DND-41 (cell line): ENCODE data around the gene CDHR1.

ENCODE experiments used
- ATAC-seq: fragments of 200-7000 bp; cut with Tn5 transposase; 3 replicates; pipeline ENCODE4 v1.9.1; 2021; ENCODE audit warnings: low read depth; ENCODE audit not compliant: insufficient read depth
- DNase-seq: peaks from one replicate; pipeline ENCODE4 v3.0.0-alpha.2; 2020
- H2AFZ ChIP-seq: 2 replicates; pipeline ENCODE4 v1.6.0; 2012; ENCODE audit warnings: low read depth, low read length
- H3K27ac ChIP-seq: 2 replicates; pipeline ENCODE4 v1.5.1; 2012; ENCODE audit warnings: low read length, inconsistent platforms
- H3K27me3 ChIP-seq: fragments of 200-600 bp; sonication (generic); 2 replicates; pipeline ENCODE4 v1.6.0; 2012; ENCODE audit warnings: low read length, mild to moderate bottlenecking, inconsistent platforms; ENCODE audit not compliant: insufficient read depth, poor library complexity
- H3K36me3 ChIP-seq: 2 replicates; pipeline ENCODE4 v1.5.1; 2012; ENCODE audit warnings: low read length, inconsistent platforms; ENCODE audit not compliant: insufficient read depth
- H3K4me1 ChIP-seq: 2 replicates; pipeline ENCODE4 v1.5.1; 2012; ENCODE audit warnings: mild to moderate bottlenecking, low read length; ENCODE audit not compliant: insufficient read depth
- H3K4me2 ChIP-seq: 2 replicates; pipeline ENCODE4 v1.6.0; 2012; ENCODE audit warnings: mild to moderate bottlenecking, moderate library complexity, low read length, inconsistent platforms; ENCODE audit not compliant: insufficient read depth
- H3K4me3 ChIP-seq, 2 experiments: fragments of 200-600 bp in 1 of 2; shearing (Covaris generic) in 1 of 2; 2 replicates each; pipeline ENCODE4 v1.5.1; 2012 to 2016; ENCODE audit warnings: inconsistent platforms in 2 of 2, low read length in 2 of 2, mild to moderate bottlenecking in 2 of 2, low read depth in 1 of 2, moderate library complexity in 1 of 2
- H3K79me2 ChIP-seq: 2 replicates; pipeline ENCODE4 v1.6.0; 2012; ENCODE audit warnings: low read length, inconsistent platforms; ENCODE audit not compliant: insufficient read depth
- H3K9ac ChIP-seq: 2 replicates; pipeline ENCODE4 v1.6.0; 2012; ENCODE audit warnings: low read depth, mild to moderate bottlenecking, inconsistent platforms, low read length, moderate library complexity
- H3K9me3 ChIP-seq: 2 replicates; pipeline ENCODE4 v1.5.1; 2012; ENCODE audit warnings: low read length, moderate library complexity, mild to moderate bottlenecking, inconsistent platforms; ENCODE audit not compliant: insufficient read depth, severe bottlenecking
- H4K20me1 ChIP-seq: 2 replicates; pipeline ENCODE4 v1.6.0; 2012; ENCODE audit warnings: low read length; ENCODE audit not compliant: insufficient read depth
- CTCF ChIP-seq: IDR thresholded peaks from 2 replicates; pipeline ENCODE4 v1.5.1; 2012; ENCODE audit warnings: borderline replicate concordance, low read length, moderate library complexity, mild to moderate bottlenecking; ENCODE audit not compliant: poor library complexity, severe bottlenecking; ENCODE audit errors: extremely low read depth
- EZH2 ChIP-seq: IDR thresholded peaks from 3 replicates; pipeline ENCODE4 v1.6.1; 2012; ENCODE audit warnings: borderline replicate concordance, low read depth, mild to moderate bottlenecking, moderate library complexity, low read length, inconsistent platforms; ENCODE audit not compliant: severe bottlenecking

Gene CDHR1

GRCh38 chr10:84200537-84201243, 6.4 kb downstream of the CDHR1 start:
- no peak overlapping the region for H2AFZ ChIP-seq
- no peaks in the 10 kb centered on the region for H3K36me3 ChIP-seq
- no peaks in the 10 kb centered on the region; the same call in 1 of the 2 replicates for H4K20me1 ChIP-seq
- no peak for TF ChIP-seq EZH2
- H3K9me3 ChIP-seq, result no peaks in the 10 kb centered on the region
- H3K27me3 ChIP-seq, result peaks cover 5% of the 10 kb centered on the region
- no peaks in the 10 kb centered on the region for H3K79me2 ChIP-seq
- no peak overlapping the region for H3K27ac ChIP-seq
- no peak overlapping the region for H3K9ac ChIP-seq
- H3K4me3 ChIP-seq, result no peak overlapping the region
- DNase-seq (no peak), ATAC-seq (no peak)
- peaks cover 4% of the 10 kb centered on the region; the same call in 1 of the 2 replicates for H3K4me1 ChIP-seq
- no peak overlapping the region for H3K4me2 ChIP-seq

DNA sequence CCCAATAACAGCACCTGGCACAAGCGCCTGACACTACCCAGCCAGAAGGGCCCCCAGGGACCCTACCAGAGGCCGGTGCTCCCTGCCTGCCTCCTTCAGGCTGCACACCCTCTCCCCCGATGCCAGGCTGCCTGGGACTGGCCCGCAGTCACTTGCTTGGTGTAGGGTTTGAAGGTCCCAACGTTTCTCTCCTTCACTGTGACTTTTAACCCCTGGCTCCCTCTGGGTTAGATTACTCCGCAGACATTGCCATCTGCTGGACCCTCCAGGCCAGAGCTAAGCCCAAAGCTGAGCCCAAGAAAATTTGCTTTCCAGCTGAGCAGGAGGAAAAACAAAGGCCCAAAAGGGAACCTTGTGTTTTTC, 6.9 kb downstream of the CDHR1 start:
- Histone ChIP-seq H3K27ac (no peak overlapping the region), H3K27me3 (peaks cover 3% of the 10 kb centered on the region), H3K79me2 (no peaks in the 10 kb centered on the region), H3K4me2 (no peak overlapping the region), H3K36me3 (no peaks in the 10 kb centered on the region), H2AFZ (no peak overlapping the region), H4K20me1 (no peaks in the 10 kb centered on the region; the same call in 1 of the 2 replicates), H3K9me3 (no peaks in the 10 kb centered on the region), H3K4me3 (no peak overlapping the region), H3K4me1 (peaks cover under 1% of the 10 kb centered on the region; the same call in 1 of the 2 replicates), H3K9ac (no peak overlapping the region)
- no peak for DNase-seq
- no peak for TF ChIP-seq EZH2
- no peak for ATAC-seq

DNA sequence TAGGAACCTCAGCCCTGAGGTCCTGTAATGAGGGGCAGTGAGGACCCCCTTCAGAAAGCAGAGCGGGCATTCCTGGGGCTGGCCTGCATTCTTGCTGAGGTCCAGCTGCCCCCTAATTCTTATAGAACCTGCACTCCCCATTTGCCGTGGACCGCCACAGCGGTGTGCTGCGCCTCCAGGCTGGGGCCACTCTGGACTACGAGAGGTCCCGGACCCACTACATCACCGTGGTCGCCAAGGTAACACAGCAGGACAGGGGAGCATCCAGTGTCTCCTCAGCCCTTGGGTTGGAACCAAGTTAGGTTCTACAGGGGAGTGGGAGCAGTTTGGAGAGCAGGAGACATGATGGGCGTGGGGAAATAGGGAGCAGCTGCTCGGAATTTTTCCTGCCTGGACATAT, 7.3 kb downstream of the CDHR1 start:
- Histone ChIP-seq H2AFZ (no peak overlapping the region), H3K4me1 (no peaks in the 10 kb centered on the region), H3K9me3 (no peaks in the 10 kb centered on the region), H3K9ac (no peak overlapping the region), H3K79me2 (no peaks in the 10 kb centered on the region), H3K4me2 (no peak overlapping the region), H3K27ac (no peak overlapping the region), H3K36me3 (no peaks in the 10 kb centered on the region), H3K27me3 (peaks cover 2% of the 10 kb centered on the region), H4K20me1 (no peaks in the 10 kb centered on the region; the same call in 1 of the 2 replicates), H3K4me3 (no peak overlapping the region)
- no peak for TF ChIP-seq EZH2
- TF ChIP-seq CTCF, result no peak
- no peak for DNase-seq
- no peak for ATAC-seq

DNA sequence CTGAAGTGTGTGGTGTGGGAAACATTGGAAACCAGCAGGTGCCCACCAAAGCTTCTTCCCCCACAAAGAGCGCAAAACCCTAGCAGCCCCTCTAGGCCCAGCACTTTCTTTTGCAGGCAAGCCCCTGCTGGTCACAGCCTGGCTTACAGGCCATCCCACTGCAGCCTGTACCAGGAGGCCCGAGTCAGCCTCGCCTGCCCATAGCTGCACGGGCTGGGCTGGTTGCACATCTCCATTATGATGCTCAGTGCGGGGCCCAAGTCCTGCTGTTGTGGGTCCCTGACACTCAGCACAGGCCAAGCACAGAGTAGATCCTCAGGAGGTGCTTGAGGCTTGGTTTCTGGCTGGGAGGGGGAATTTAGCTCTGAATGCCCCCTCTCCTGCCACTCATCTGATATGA, 8.0 kb downstream of the CDHR1 start:
- Histone ChIP-seq H3K9me3 (no peaks in the 10 kb centered on the region), H2AFZ (no peak overlapping the region), H3K9ac (no peak overlapping the region), H3K4me2 (no peak overlapping the region), H3K4me1 (no peaks in the 10 kb centered on the region), H4K20me1 (no peaks in the 10 kb centered on the region), H3K79me2 (no peaks in the 10 kb centered on the region), H3K36me3 (no peaks in the 10 kb centered on the region), H3K27ac (no peak overlapping the region), H3K27me3 (peaks cover 3% of the 10 kb centered on the region), H3K4me3 (no peak overlapping the region)
- TF ChIP-seq CTCF (no peak), EZH2 (no peak)
- DNase-seq, result no peak
- ATAC-seq, result no peak
